Inflammatory macrophage treated with lipopolysaccharide for 4 hours (primary cell): Measurements from ENCODE around the gene LAMTOR4.

Source experiments
- DNase-seq: peaks from one replicate; pipeline ENCODE4 v3.0.0-alpha.2; 2020

LAMTOR4 gene

GRCh38 chr7:100154651-100155491, 6.2 kb downstream of the LAMTOR4 start:
- no peak for DNase-seq

DNA sequence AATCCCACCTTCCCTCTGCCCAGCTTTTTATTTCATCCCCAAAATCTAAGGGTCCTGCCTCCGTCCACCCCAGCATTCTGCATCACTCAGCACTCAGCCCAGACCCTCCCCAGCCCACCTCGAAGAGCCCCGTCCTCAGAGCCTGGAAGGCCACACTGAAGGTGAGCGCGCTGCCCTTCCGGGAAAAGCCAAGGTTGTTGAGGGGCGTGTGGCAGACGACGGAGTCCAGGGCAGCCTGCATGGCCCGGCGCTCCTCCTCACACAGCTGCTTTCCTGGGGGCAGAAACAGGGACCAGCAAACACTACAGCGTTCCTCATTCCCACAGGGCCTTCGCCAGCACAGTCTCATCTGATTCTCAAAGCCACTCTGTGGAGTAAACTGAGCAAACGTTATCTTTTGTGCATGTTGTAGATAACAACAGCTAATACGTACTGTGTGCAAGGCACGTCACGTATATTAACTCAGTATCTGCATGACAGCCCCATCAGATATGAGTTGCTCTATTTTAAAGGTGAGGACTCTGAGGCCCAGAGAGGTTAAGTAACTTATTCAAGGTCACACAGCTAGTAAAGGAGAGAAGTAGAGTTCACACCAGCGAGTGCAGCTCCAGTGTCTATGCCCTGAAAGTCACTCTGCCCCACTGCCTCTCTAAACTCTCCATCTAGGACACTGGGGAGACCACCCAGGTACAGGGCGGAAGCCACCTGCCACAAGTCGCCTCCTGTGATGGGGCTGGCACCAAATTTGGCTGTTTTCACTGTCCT, 7.0 kb downstream of the LAMTOR4 start:
- DNase-seq: no peak

DNA sequence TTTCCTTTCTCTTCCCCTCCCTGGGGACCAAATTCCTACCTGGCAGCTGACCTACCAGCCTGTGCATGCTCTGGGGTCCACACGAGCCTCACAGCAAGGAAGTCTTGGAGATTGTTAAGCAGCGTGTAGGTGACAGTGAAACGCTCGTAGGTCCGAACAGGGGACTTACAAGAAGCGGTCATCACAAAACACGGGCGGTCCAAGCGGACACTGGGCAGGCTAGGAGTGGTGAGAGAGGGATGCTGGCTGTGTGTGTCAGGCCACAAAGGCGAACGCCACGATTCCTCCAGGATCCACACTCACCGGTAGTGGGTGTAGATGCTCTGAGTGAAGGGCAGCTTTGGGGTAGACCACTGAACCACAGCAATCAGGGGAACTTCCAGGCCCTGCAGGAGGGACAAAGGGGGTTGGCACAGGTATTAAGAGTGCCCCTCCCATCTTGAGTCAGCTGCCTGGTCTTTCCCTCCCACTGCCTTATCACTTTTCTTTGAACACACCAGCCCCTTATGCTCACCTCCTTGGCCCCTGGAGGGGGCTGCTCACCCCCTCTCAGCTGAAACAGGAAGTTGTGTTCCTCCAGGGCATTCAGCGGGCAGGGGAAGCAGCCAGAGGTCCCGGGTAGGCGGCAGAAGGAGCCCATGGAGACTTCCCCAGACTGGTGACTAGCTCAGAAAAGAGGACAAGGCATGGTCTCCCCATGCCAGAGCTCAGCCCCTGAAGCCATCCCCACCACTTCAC, 7.8 kb downstream of the LAMTOR4 start:
- DNase-seq: peak; percentile 39

DNA sequence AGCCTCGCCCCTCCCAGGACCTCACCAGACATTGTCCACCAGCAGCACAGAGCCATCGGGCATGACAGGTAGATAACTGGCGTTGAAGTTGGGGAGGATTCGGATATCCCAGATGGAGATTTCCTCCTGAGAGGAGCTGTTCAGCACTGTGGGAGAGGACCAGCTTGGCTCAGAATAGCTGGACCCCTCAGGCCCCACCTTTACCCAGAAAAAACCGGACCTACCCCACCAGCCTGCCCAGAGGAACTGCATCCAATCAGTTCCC, 8.3 kb downstream of the LAMTOR4 start:
- no peak for DNase-seq

DNA sequence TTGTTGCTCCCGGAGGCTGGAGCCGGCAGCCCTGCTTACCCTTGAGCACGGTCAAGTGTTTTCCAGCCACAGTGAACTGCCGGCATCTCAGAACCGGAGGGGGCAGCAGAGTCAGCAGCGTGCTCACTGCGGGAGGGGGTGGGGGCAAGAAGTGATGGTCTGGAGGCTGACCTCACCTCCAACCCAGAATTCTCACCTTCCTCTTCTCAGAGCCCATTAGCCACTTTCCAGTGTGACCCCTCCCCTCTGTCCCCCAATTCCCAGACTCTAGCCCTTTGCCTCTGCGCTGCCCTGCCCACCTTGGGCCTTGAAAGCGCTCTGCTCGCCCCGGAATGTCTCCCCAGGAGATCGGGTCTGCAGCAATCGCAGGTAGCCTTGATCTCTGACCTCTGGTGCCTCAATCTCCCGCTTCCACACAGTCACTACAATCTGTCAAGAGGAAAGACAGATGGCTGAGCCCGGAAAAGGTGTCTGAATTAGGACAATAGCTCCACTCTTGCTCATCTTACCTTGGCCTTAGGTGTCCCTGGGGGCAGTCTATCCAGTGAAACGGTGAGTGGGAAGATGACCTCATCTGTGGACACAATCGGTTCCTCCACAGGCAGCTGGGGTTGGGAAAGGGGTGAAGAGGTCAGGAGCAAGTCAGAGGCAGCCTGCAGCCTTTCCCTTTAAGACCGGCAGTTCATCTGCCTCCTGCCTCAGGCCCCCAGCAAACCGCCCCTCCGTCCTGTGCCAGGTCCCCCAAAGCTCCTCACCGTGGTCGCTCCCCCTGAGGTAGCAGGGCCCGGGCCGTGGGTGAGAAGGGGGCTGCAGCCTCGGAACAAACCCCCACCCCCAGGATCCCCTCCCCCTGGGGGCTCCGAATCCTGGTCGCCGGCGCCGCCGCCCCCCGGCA, 8.9 kb downstream of the LAMTOR4 start:
- DNase-seq: peak; percentile 73

- peak; percentile 82 for DNase-seq
These were observed 9.7 kb downstream of the LAMTOR4 start, which contains the start of gene TRAPPC14 for GRCh38 chr7:100158229-100159098. Gene TRAPPC14 (minus strand): TSS chr7:100158723. CDS start chr7:100158499, 224 bp downstream.

DNA sequence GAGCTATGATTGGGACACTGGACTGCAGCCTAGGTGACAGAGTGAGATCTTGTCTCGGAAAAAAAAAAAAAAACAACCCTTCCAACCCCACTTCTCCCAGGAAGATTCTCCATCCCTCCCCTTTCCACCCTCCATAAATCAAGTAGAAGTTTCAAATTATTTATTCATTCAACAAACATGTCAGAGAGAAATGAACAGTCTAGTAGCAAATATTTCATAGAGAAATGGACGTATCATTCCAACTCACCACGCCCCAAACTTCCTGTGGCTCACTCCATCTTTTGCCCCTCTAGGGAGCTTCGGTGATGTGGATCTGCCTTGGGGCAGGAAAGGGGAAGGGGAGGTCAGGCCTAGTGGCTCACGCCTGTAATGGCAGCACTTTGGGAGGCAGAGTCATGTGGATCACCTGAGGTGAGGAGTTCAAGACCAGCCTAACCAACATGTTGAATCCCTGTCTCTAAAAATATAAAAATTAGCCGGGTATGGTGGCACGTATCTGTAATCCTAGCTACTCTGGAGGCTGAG, 10.4 kb downstream of the LAMTOR4 start:
- DNase-seq: peak; percentile 19

GRCh38 chr7:100160067-100160466, 11.3 kb downstream of the LAMTOR4 start:
- DNase-seq: no peak

- DNase-seq: no peak
These were observed 14.4 kb downstream of the LAMTOR4 start for GRCh38 chr7:100163006-100163531.

- DNase-seq: no peak
These were observed 15.2 kb downstream of the LAMTOR4 start for GRCh38 chr7:100163871-100164270.

DNA sequence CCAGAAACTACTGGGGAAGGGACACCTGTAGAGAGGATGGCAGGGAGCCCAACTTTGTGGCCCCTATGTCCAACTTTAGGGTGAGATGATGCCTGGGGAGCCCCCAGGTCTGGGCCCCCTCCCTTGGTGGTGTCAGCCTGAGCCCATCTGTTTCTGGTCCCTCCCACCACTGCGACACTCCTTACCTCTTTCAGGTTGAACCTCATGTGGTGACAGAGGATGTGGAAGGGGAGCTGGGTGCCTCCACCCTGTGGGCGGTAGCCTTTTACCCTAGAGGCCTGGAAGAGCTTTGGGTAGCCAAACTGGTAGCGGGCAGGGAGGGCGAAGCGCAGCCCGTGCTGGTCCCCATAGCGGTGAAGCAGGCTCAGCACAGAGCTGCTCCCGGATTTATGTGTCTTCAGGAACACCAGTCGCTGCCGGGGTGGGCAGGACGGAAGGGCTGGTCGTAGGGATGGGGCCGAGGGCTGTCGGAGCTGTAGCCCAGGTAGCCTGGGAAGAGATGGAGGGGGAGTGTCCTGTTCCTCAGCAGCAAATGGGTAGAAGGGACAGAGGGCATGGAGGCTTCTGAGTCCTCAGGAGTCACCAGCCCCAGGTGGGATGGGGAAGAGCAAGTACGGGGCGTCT, 17.7 kb downstream of the LAMTOR4 start:
- no peak for DNase-seq

GRCh38 chr7:100166970-100167911, 18.5 kb downstream of the LAMTOR4 start:
- no peak for DNase-seq

DNA sequence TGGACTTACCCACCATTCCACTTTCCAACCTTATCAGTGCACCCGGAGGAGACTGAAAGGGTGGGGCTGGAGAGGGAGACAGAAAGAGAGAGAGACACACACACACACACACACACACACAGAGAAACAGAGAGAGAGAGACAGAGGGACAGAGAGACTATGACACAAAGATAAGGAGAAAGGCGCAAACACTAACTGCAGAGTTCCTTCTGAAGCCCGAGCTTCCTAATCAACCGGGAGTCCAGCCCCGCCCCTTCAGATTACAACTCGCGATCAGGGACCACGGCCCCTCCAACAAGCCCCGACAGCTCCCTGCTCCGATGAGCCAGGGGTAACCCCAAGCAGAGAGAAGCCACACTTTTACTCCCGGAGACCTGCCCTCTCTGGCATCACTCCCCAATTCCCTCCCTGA, 19.2 kb downstream of the LAMTOR4 start:
- no peak for DNase-seq

DNA sequence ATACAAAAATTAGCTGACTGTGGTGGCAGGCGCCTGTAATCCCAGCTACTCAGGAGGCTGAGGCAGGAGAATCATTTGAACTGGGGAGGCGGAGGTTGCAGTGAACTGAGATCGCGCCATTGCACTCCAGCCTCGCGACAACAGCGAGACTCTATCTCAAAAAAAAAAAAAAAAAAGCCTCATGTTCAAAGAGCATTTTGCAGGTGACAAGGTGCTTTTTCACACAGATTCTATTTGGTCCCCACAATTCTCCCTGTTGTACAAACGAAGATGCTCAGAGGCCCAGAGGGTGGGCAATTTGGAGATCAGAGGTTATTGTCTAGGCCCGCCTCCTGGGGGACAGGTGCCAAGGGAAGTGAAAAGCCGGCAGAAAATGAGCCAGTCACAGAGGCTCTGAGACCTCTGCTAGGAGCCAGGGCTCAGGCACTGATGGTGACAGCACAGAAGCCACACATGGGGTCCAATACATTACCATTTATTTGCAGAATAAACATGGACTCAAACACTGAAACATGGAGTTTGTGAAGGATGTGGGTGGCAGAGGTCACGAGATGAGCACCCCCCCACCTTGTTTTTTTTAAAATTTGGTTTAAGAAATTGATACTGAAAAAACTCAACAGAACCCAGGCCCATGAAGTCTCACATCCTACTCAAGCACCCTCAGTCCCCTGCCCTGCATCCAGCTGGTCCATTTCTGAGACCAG, 20.6 kb downstream of the LAMTOR4 start:
- no peak for DNase-seq

GRCh38 chr7:100170101-100170897, 21.6 kb downstream of the LAMTOR4 start:
- no peak for DNase-seq

GRCh38 chr7:100171087-100171681, 22.5 kb downstream of the LAMTOR4 start:
- no peak for DNase-seq

DNA sequence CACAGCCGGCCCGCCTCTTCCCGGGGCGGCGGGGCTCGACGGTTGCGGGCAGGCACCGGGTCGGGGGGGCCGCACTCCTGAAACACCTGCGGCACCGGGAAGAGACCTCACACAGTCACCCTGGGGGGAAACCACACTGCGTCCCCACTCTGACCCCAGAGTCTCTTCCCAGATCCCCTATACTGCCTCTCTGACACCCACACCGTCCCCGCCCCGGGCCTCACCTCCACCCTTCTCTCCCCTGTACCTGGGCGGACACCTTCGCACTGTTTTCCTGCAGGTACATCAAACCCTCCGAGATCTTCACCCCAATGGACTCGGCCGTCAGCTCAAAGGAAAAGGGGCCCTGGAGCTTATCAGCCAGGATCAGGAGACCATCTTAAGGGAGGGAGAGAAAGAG, 23.1 kb downstream of the LAMTOR4 start:
- DNase-seq: no peak
